ENCODE data around the gene KCNMA1.

KCNMA1 gene

DNA sequence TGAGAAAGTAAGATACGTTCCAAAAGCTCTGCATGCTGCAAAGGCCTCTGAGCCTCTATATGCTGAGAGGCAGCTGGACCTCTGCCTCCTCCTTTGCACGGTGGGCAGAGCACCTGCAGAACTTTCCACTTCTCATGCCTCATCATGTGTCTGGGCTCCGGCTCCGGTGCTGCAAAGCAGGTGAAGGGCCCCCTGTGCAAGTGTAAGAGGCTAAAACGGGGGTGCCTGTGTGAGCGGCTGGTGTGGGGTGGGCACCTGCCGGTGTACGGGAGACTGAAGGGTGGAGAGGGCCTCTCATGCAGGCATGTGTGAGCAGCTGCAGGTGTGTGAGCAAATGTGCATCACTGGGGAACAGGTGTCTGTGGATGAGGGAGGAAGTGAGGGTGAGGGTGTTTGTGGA, 121.0 kb downstream of the KCNMA1 start:
- H3K27me3 ChIP-seq (replicated peaks; ENCODE audit: control insufficient read depth, insufficient read depth, low read length, poor library complexity, severe bottlenecking): no peaks in the 10 kb centered on the region
- no peak overlapping the region for H3K27ac ChIP-seq (ENCODE audit: insufficient read depth, low read length, poor library complexity, severe bottlenecking)
- H3K36me3 ChIP-seq (ENCODE audit: control insufficient read depth, insufficient read depth, low read length): no peaks in the 10 kb centered on the region
- no peaks in the 10 kb centered on the region for H3K9me3 ChIP-seq (ENCODE audit: control insufficient read depth, low read length)
- no peak overlapping the region for H3K4me3 ChIP-seq (ENCODE audit: insufficient read depth, low read depth, low read length, poor library complexity, severe bottlenecking)
- no peak for DNase-seq
- no peaks in the 10 kb centered on the region for H3K4me1 ChIP-seq (ENCODE audit: control insufficient read depth, insufficient read depth, low read length, poor library complexity, severe bottlenecking)

DNA sequence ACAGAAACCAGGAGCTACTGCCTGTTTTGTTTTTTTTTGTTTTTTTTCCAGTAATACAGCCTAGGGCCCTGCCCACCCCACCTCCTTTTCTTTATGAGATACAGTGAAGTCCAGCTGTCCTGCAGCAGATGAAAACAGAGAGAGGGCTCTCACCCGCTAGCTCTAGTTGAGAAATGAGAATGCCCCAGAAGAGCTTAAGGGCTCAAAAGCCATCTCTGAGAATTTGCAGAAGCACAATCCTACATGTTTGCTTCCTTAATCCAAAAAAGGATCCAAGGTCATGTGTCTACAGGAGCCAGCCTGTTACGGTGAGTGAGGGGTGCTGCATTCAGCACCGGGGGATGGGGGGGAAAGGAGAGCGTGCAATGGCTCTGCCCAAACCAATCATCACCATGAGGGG, 122.7 kb downstream of the KCNMA1 start:
- no peaks in the 10 kb centered on the region for H3K4me1 ChIP-seq (ENCODE audit: control insufficient read depth, insufficient read depth, low read length, poor library complexity, severe bottlenecking)
- no peaks in the 10 kb centered on the region for H3K27me3 ChIP-seq (replicated peaks; ENCODE audit: control insufficient read depth, insufficient read depth, low read length, poor library complexity, severe bottlenecking)
- no peak overlapping the region for H3K27ac ChIP-seq (ENCODE audit: insufficient read depth, low read length, poor library complexity, severe bottlenecking)
- H3K4me3 ChIP-seq (ENCODE audit: insufficient read depth, low read depth, low read length, poor library complexity, severe bottlenecking): no peak overlapping the region
- H3K36me3 ChIP-seq (ENCODE audit: control insufficient read depth, insufficient read depth, low read length): no peaks in the 10 kb centered on the region
- no peaks in the 10 kb centered on the region for H3K9me3 ChIP-seq (ENCODE audit: control insufficient read depth, low read length)
- DNase-seq: no peak

DNA sequence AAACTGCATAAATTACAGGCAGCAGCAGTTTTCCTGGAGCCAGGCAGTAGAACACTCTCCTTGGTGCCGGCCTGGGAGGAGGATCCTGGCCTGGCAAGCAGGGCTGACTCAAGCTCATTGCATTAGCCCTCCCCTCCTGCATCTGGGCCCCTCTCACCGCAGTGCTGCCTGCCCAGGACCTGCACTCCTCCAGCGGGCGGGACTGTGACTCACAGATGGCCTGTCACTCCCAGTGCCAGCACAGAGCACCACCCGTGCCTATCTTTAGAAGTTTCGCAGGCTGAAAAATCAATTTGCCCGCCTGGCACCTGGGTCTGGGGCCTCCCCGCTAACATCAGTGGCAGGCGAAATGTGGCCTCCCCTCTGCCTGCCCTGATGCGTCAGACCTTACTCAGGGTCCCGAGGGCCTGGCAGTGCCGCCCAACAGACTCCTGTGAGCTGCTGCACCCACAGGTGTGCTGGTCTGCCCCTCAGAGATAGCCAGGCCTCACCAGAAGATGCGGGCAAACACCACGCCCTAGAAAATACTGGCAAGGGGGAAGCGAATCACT, 123.8 kb downstream of the KCNMA1 start:
- no peak overlapping the region for H3K27ac ChIP-seq (ENCODE audit: insufficient read depth, low read length, poor library complexity, severe bottlenecking)
- H3K9me3 ChIP-seq (ENCODE audit: control insufficient read depth, low read length): no peaks in the 10 kb centered on the region
- no peak for DNase-seq

DNA sequence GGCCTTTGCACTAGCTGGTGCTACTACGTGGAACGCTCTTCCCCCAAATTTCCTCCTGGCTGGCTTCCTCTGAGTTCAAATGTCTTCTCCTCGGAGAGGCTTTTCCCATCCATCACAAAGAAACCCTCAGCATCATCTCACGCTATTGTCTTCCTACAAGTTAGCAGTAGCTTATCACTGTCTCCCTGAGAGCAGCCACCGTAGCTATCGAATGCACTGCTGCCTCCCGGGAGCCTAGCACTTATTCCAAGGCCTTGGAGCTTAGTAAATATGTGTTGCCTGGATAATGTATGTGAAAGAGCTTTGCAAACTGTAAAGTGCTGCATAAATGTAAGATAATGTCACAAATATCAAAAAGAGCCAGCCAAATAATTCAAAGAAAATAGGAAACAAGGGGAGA, 124.4 kb downstream of the KCNMA1 start:
- Histone ChIP-seq H3K27me3 (replicated peaks; ENCODE audit: control insufficient read depth, insufficient read depth, low read length, poor library complexity, severe bottlenecking) (no peaks in the 10 kb centered on the region), H3K36me3 (ENCODE audit: control insufficient read depth, insufficient read depth, low read length) (no peaks in the 10 kb centered on the region), H3K4me3 (ENCODE audit: insufficient read depth, low read depth, low read length, poor library complexity, severe bottlenecking) (no peak overlapping the region), H3K27ac (ENCODE audit: insufficient read depth, low read length, poor library complexity, severe bottlenecking) (no peak overlapping the region), H3K9me3 (ENCODE audit: control insufficient read depth, low read length) (no peaks in the 10 kb centered on the region), H3K4me1 (ENCODE audit: control insufficient read depth, insufficient read depth, low read length, poor library complexity, severe bottlenecking) (no peaks in the 10 kb centered on the region)
- DNase-seq: no peak

More for the DNA sequence above, 123.8 kb downstream of the KCNMA1 start:
- H3K27me3 ChIP-seq (replicated peaks; ENCODE audit: control insufficient read depth, insufficient read depth, low read length, poor library complexity, severe bottlenecking): no peaks in the 10 kb centered on the region
- no peaks in the 10 kb centered on the region for H3K36me3 ChIP-seq (ENCODE audit: control insufficient read depth, insufficient read depth, low read length)
- H3K4me3 ChIP-seq (ENCODE audit: insufficient read depth, low read depth, low read length, poor library complexity, severe bottlenecking): no peak overlapping the region
- no peaks in the 10 kb centered on the region for H3K4me1 ChIP-seq (ENCODE audit: control insufficient read depth, insufficient read depth, low read length, poor library complexity, severe bottlenecking)

DNA sequence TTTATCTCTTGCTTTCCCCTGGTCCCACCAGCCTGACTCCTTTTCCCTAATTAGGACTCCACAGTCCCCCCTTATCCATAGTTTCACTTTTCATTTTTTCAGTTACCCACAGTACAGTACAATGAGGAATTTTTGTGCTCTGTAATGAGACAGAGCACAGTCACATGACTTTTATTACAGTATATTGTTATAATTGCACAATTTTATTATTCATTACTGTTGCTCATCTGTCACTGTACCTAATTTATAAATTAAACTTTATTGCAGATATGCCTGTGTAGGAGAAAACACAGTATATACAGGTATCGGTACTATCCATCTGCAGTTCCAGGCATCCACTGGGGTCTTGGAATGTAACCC, 125.4 kb downstream of the KCNMA1 start:
- Histone ChIP-seq H3K4me1 (ENCODE audit: control insufficient read depth, insufficient read depth, low read length, poor library complexity, severe bottlenecking) (no peaks in the 10 kb centered on the region), H3K36me3 (ENCODE audit: control insufficient read depth, insufficient read depth, low read length) (no peaks in the 10 kb centered on the region), H3K27me3 (replicated peaks; ENCODE audit: control insufficient read depth, insufficient read depth, low read length, poor library complexity, severe bottlenecking) (no peaks in the 10 kb centered on the region), H3K9me3 (ENCODE audit: control insufficient read depth, low read length) (no peaks in the 10 kb centered on the region), H3K27ac (ENCODE audit: insufficient read depth, low read length, poor library complexity, severe bottlenecking) (no peak overlapping the region), H3K4me3 (ENCODE audit: insufficient read depth, low read depth, low read length, poor library complexity, severe bottlenecking) (no peak overlapping the region)
- no peak for DNase-seq

DNA sequence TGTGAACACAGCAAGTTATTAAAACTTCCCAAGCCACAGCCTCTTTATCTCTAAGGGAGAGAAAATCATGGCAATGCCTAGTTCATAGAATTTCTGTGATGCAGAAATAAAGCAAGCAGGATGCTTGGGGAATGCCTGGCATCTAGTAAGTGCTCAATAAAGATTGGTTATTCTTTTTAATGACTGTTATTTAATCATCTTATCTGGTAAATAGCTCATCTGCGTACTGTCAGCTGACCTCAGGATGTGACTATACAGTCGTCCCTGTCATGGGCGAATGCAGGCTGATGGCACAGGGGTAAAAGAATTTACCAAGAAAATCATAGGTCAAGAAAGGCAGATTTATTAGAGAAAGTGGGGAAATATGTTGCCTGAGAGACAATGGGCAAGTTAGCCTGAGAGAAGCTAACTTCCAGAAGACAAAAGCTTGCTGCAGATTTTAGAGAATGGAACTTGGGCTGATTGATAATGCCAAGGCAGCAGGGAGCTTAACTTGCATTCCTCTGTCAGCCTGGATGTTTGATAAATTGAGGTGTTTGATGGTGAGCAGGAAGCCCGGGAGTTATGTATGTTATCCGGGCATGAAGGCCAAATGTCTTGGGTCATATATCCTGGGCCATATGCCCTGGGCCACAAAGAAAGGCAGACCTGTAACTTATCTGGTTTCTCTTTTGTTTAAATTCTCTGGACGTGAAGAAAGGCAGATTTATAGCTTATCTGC, 126.0 kb downstream of the KCNMA1 start:
- Histone ChIP-seq H3K27me3 (replicated peaks; ENCODE audit: control insufficient read depth, insufficient read depth, low read length, poor library complexity, severe bottlenecking) (no peaks in the 10 kb centered on the region), H3K36me3 (ENCODE audit: control insufficient read depth, insufficient read depth, low read length) (no peaks in the 10 kb centered on the region), H3K4me1 (ENCODE audit: control insufficient read depth, insufficient read depth, low read length, poor library complexity, severe bottlenecking) (no peaks in the 10 kb centered on the region), H3K9me3 (ENCODE audit: control insufficient read depth, low read length) (no peaks in the 10 kb centered on the region), H3K4me3 (ENCODE audit: insufficient read depth, low read depth, low read length, poor library complexity, severe bottlenecking) (no peak overlapping the region), H3K27ac (ENCODE audit: insufficient read depth, low read length, poor library complexity, severe bottlenecking) (no peak overlapping the region)
- no peak for DNase-seq

DNA sequence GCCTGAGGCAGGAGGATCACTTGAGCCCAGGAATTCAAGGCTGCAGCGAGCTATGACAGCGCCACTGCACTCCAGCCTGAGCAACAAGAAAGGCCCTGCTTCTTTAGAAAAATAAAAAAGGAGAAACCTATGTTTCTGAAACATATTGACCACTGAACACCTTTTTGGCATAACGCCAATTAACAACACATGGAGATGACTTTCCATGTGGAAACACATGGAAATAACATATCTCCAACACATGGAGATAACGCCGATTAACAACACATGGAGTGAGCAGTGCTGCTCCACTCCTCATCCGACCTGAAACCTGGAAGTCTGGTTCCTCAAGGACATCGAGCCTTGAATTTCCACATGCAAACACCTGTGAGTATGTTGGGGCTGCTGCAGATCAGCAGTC, 126.9 kb downstream of the KCNMA1 start:
- no peak overlapping the region for H3K27ac ChIP-seq (ENCODE audit: insufficient read depth, low read length, poor library complexity, severe bottlenecking)
- H3K4me1 ChIP-seq (ENCODE audit: control insufficient read depth, insufficient read depth, low read length, poor library complexity, severe bottlenecking): no peaks in the 10 kb centered on the region
- no peaks in the 10 kb centered on the region for H3K9me3 ChIP-seq (ENCODE audit: control insufficient read depth, low read length)
- no peaks in the 10 kb centered on the region for H3K36me3 ChIP-seq (ENCODE audit: control insufficient read depth, insufficient read depth, low read length)
- H3K27me3 ChIP-seq (replicated peaks; ENCODE audit: control insufficient read depth, insufficient read depth, low read length, poor library complexity, severe bottlenecking): no peaks in the 10 kb centered on the region
- H3K4me3 ChIP-seq (ENCODE audit: insufficient read depth, low read depth, low read length, poor library complexity, severe bottlenecking): no peak overlapping the region
- DNase-seq: no peak

DNA sequence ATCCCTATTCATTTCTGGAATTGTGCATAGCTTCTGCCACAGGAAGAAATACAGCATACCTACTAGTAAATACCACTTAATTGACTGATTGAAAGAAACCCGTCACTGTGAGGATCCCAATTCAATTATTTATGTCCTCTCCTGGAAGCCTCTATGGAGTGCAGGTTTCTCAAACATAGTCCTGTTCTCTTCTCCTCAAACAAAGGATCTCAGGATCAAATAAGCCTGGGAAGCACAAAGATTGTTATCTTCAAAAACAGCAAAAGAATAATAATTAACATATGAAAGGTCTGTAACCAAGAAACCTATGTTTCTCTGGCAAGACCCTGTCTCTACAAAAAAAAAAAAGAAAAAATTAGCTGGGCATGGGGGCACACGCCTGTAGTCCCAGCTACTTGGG, 127.3 kb downstream of the KCNMA1 start:
- no peak for DNase-seq
- Histone ChIP-seq H3K27ac (ENCODE audit: insufficient read depth, low read length, poor library complexity, severe bottlenecking) (no peak overlapping the region), H3K9me3 (ENCODE audit: control insufficient read depth, low read length) (no peaks in the 10 kb centered on the region), H3K4me3 (ENCODE audit: insufficient read depth, low read depth, low read length, poor library complexity, severe bottlenecking) (no peak overlapping the region), H3K27me3 (replicated peaks; ENCODE audit: control insufficient read depth, insufficient read depth, low read length, poor library complexity, severe bottlenecking) (no peaks in the 10 kb centered on the region), H3K36me3 (ENCODE audit: control insufficient read depth, insufficient read depth, low read length) (no peaks in the 10 kb centered on the region), H3K4me1 (ENCODE audit: control insufficient read depth, insufficient read depth, low read length, poor library complexity, severe bottlenecking) (no peaks in the 10 kb centered on the region)

DNA sequence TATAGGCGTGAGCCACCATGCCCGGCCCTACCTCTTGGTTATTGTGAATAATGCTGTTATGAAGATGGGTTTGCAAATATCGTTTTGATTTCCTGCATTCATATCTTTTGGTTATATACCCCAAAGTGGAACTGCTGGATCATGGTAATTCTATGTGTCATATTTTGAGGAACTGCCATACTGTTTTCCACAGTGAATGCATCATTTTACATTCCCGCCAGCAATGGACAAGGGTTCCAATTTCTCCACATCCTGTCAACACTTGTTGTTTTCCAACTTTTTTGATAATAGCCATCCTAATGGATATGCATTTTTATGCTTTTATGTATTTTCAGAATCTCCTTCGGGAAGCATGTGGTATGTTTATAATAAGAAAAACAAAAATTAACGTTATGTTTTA, 128.2 kb downstream of the KCNMA1 start:
- Histone ChIP-seq H3K36me3 (ENCODE audit: control insufficient read depth, insufficient read depth, low read length) (no peaks in the 10 kb centered on the region), H3K27me3 (replicated peaks; ENCODE audit: control insufficient read depth, insufficient read depth, low read length, poor library complexity, severe bottlenecking) (no peaks in the 10 kb centered on the region), H3K9me3 (ENCODE audit: control insufficient read depth, low read length) (no peaks in the 10 kb centered on the region), H3K4me1 (ENCODE audit: control insufficient read depth, insufficient read depth, low read length, poor library complexity, severe bottlenecking) (no peaks in the 10 kb centered on the region), H3K27ac (ENCODE audit: insufficient read depth, low read length, poor library complexity, severe bottlenecking) (no peak overlapping the region), H3K4me3 (ENCODE audit: insufficient read depth, low read depth, low read length, poor library complexity, severe bottlenecking) (no peak overlapping the region)
- no peak for DNase-seq

DNA sequence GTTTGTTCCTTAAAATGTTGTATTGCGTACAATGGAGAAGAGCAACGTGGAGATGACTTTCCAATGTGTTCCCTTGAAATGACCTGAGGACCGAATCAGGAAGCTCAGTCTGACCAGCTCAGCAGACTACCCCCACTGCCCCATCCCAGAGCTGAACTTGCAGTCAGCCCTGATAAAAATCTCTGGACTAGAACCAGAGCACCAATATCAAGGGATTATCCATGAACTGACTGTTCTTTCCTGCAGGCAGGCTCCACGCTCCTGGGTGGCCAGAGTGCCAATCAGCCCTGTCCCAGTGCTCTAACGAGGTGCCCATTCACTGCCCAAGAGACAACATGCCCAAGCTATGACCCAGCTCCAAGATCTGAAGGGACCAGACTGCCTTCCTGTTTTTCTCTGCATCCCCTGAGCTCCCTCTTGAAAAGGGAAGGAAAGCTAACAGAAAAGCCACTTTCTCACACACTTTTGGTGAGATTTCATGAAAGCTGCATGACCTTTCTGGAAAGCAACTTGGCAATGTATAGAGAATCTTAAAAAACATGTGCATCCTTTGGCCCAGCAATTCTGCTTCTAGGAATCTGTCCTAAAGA, 130.2 kb downstream of the KCNMA1 start:
- no peaks in the 10 kb centered on the region for H3K27me3 ChIP-seq (replicated peaks; ENCODE audit: control insufficient read depth, insufficient read depth, low read length, poor library complexity, severe bottlenecking)
- no peak overlapping the region for H3K27ac ChIP-seq (ENCODE audit: insufficient read depth, low read length, poor library complexity, severe bottlenecking)
- no peaks in the 10 kb centered on the region for H3K36me3 ChIP-seq (ENCODE audit: control insufficient read depth, insufficient read depth, low read length)
- no peak overlapping the region for H3K4me3 ChIP-seq (ENCODE audit: insufficient read depth, low read depth, low read length, poor library complexity, severe bottlenecking)
- no peak for DNase-seq
- H3K4me1 ChIP-seq (ENCODE audit: control insufficient read depth, insufficient read depth, low read length, poor library complexity, severe bottlenecking): no peaks in the 10 kb centered on the region
- no peaks in the 10 kb centered on the region for H3K9me3 ChIP-seq (ENCODE audit: control insufficient read depth, low read length)

All from effector memory CD4-positive, alpha-beta T cell (primary cell).